ENCODE measurements around the gene CCR2.
"Not testable (repeated sequence)": the region's sequence is repeated elsewhere in the genome, so short reads cannot be mapped to it uniquely, and the experiment has no call there.

Gene CCR2

GRCh38 chr3:46321461-46322104, 32.3 kb upstream of the CCR2 start:
- ChIA-PET POLR2A (no interaction called here), CTCF (no interaction called here)
- DNase-seq: no peak
- no peaks in the 10 kb centered on the region for H3K27me3 ChIP-seq (replicated peaks in 2 of 5; ENCODE audit: control insufficient read depth in 4 of 5, insufficient read depth in 5 of 5, low read length in 4 of 5)
- peaks cover 0 to 5% (median 2%) of the 10 kb centered on the region in 5 experiments for H3K9me3 ChIP-seq (ENCODE audit: control extremely low read depth in 1 of 5, control insufficient read depth in 4 of 5, insufficient read depth in 2 of 5, low read depth in 1 of 5, low read length in 4 of 5)
- WGBS (ENCODE audit: insufficient coverage): no CpG with 5 or more reads among the region's 1 CpG
- no peak overlapping the region for H3K27ac ChIP-seq (ENCODE audit: insufficient read depth in 1 of 2, low read depth in 1 of 2, low read length in 2 of 2, poor library complexity in 1 of 2, severe bottlenecking in 2 of 2)
- H3K4me1 ChIP-seq (ENCODE audit: control extremely low read depth in 1 of 4, control insufficient read depth in 4 of 4, insufficient read depth in 4 of 4, low read length in 3 of 4): peaks cover 0 to 14% (median under 1%) of the 10 kb centered on the region in 4 experiments
- no peak overlapping the region for H3K4me3 ChIP-seq (ENCODE audit: control insufficient read depth in 1 of 7, extremely low read depth in 1 of 7, insufficient read depth in 4 of 7, low read depth in 2 of 7, low read length in 6 of 7)
- no peaks in the 10 kb centered on the region for H3K36me3 ChIP-seq (ENCODE audit: control insufficient read depth in 4 of 4, insufficient read depth in 4 of 4, low read length in 3 of 4)

DNA sequence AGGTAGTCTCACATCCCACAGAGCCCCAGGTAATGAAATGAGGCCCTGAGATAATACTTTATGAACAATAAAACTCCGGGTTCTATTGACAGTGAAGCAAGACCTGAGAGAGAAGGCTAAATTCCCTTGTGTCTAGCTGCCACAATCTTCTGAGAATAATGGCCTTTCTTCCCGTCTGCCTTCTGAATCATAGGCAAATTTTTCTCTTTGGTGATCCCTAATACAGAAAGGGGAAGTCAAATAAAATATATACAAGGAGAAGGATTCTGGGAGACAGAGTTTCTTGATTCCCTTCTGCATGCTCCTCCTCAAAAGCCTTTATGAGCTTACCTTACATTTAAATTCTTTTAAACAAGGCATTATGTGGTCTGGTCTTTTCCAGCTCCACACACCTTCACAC, 29.9 kb upstream of the CCR2 start:
- Histone ChIP-seq H3K4me3 (ENCODE audit: control insufficient read depth in 1 of 7, extremely low read depth in 1 of 7, insufficient read depth in 4 of 7, low read depth in 2 of 7, low read length in 6 of 7) (no peak overlapping the region), H3K27me3 (replicated peaks in 2 of 5; ENCODE audit: control insufficient read depth in 4 of 5, insufficient read depth in 5 of 5, low read length in 4 of 5) (no peaks in the 10 kb centered on the region), H3K4me1 (ENCODE audit: control extremely low read depth in 1 of 4, control insufficient read depth in 4 of 4, insufficient read depth in 4 of 4, low read length in 3 of 4) (peaks cover 0 to 12% (median under 1%) of the 10 kb centered on the region in 4 experiments), H3K9me3 (ENCODE audit: control extremely low read depth in 1 of 5, control insufficient read depth in 4 of 5, insufficient read depth in 2 of 5, low read depth in 1 of 5, low read length in 4 of 5) (peaks cover 0 to 12% (median 4%) of the 10 kb centered on the region in 5 experiments), H3K27ac (ENCODE audit: insufficient read depth in 1 of 2, low read depth in 1 of 2, low read length in 2 of 2, poor library complexity in 1 of 2, severe bottlenecking in 2 of 2) (no peak overlapping the region), H3K36me3 (ENCODE audit: control insufficient read depth in 4 of 4, insufficient read depth in 4 of 4, low read length in 3 of 4) (no peaks in the 10 kb centered on the region)
- ChIA-PET CTCF (interaction anchor here (1.1 kb wide), 1 partner anchor 237 kb away, joined by 3 read pairs; no protein-coding TSS in a partner anchor), POLR2A (no interaction called here)
- WGBS (ENCODE audit: insufficient coverage): 96% methylated on average over 2 of the region's 2 CpGs
- DNase-seq: no peak

DNA sequence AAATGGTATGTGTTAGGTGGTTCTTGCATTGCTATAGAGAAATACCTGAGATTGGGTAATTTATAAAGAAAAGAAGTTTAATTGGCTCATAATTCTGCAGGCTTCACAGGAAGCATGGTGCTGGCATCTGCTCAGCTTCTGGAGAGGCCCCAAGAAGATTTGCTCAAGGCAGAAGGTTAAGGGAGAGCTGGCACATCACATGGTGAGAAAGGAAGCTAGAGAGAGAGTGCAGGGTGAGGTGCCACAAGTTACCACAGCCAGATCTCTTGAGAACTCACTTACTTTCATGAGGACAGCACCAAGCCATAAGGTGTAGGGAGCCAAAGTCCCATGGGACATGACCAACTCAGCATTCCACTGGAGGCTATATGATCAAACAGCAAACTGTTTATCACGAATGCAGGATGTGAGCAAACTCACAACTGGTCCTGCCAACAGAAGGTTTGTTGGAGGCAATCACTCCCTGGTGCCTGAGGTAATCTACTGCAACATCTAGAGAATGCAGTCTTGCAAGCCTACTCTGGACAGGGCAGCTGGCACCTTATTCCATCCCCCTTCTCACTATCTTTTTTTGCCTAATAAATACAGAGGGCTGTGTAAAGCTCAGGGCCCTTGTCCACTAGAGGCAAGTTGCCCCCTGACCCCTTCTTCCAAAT, 28.1 kb upstream of the CCR2 start:
- H3K27ac ChIP-seq (ENCODE audit: insufficient read depth in 1 of 2, low read depth in 1 of 2, low read length in 2 of 2, poor library complexity in 1 of 2, severe bottlenecking in 2 of 2): no peak overlapping the region
- 100% methylated on average over 1 of the region's 1 CpG for WGBS (ENCODE audit: insufficient coverage)
- H3K4me3 ChIP-seq (ENCODE audit: control insufficient read depth in 1 of 7, extremely low read depth in 1 of 7, insufficient read depth in 4 of 7, low read depth in 2 of 7, low read length in 6 of 7): no peak overlapping the region
- DNase-seq: no peak
- CTCF ChIA-PET: no interaction called here
- no peaks in the 10 kb centered on the region for H3K36me3 ChIP-seq (ENCODE audit: control insufficient read depth in 4 of 4, insufficient read depth in 4 of 4, low read length in 3 of 4)
- H3K27me3 ChIP-seq (replicated peaks in 2 of 5; ENCODE audit: control insufficient read depth in 4 of 5, insufficient read depth in 5 of 5, low read length in 4 of 5): no peaks in the 10 kb centered on the region
- peaks cover 0 to 12% (median under 1%) of the 10 kb centered on the region in 4 experiments for H3K4me1 ChIP-seq (ENCODE audit: control extremely low read depth in 1 of 4, control insufficient read depth in 4 of 4, insufficient read depth in 4 of 4, low read length in 3 of 4)
- POLR2A ChIA-PET: no interaction called here
- peaks cover 0 to 12% (median 4%) of the 10 kb centered on the region in 5 experiments for H3K9me3 ChIP-seq (ENCODE audit: control extremely low read depth in 1 of 5, control insufficient read depth in 4 of 5, insufficient read depth in 2 of 5, low read depth in 1 of 5, low read length in 4 of 5)

- CTCF ChIA-PET; H3K27ac ChIP-seq (ENCODE audit: insufficient read depth in 1 of 2, low read depth in 1 of 2, low read length in 2 of 2, poor library complexity in 1 of 2, severe bottlenecking in 2 of 2); POLR2A ChIA-PET; H3K4me3 ChIP-seq (ENCODE audit: control insufficient read depth in 1 of 7, extremely low read depth in 1 of 7, insufficient read depth in 4 of 7, low read depth in 2 of 7, low read length in 6 of 7); H3K36me3 ChIP-seq (ENCODE audit: control insufficient read depth in 4 of 4, insufficient read depth in 4 of 4, low read length in 3 of 4); H3K27me3 ChIP-seq (replicated peaks in 2 of 5; ENCODE audit: control insufficient read depth in 4 of 5, insufficient read depth in 5 of 5, low read length in 4 of 5); DNase-seq; H3K4me1 ChIP-seq (ENCODE audit: control extremely low read depth in 1 of 4, control insufficient read depth in 4 of 4, insufficient read depth in 4 of 4, low read length in 3 of 4): not testable (repeated sequence)
- H3K9me3 ChIP-seq (ENCODE audit: control extremely low read depth in 1 of 5, control insufficient read depth in 4 of 5, insufficient read depth in 2 of 5, low read depth in 1 of 5, low read length in 4 of 5): peaks cover 0 to 12% (median 3%) of the 10 kb centered on the region in 5 experiments
- WGBS (ENCODE audit: insufficient coverage): 98% methylated on average over 3 of the region's 3 CpGs
These were observed 23.2 kb upstream of the CCR2 start for GRCh38 chr3:46330676-46331075.

GRCh38 chr3:46334741-46335478, 19.0 kb upstream of the CCR2 start:
- peaks cover 0 to 5% (median 0%) of the 10 kb centered on the region in 4 experiments for H3K4me1 ChIP-seq (ENCODE audit: control extremely low read depth in 1 of 4, control insufficient read depth in 4 of 4, insufficient read depth in 4 of 4, low read length in 3 of 4)
- H3K27me3 ChIP-seq (replicated peaks in 2 of 5; ENCODE audit: control insufficient read depth in 4 of 5, insufficient read depth in 5 of 5, low read length in 4 of 5): no peaks in the 10 kb centered on the region
- POLR2A ChIA-PET: no interaction called here
- H3K4me3 ChIP-seq (ENCODE audit: control insufficient read depth in 1 of 7, extremely low read depth in 1 of 7, insufficient read depth in 4 of 7, low read depth in 2 of 7, low read length in 6 of 7): no peak overlapping the region
- H3K9me3 ChIP-seq (ENCODE audit: control extremely low read depth in 1 of 5, control insufficient read depth in 4 of 5, insufficient read depth in 2 of 5, low read depth in 1 of 5, low read length in 4 of 5): peaks cover 0 to 24% (median 17%) of the 10 kb centered on the region in 5 experiments
- CTCF ChIA-PET: interaction anchor here (0.9 to 1.1 kb wide), 2 partner anchors 25 to 32 kb away, joined by 3 read pairs; no protein-coding TSS in a partner anchor
- no CpG with 5 or more reads among the region's 4 CpGs for WGBS (ENCODE audit: insufficient coverage)
- H3K36me3 ChIP-seq (ENCODE audit: control insufficient read depth in 4 of 4, insufficient read depth in 4 of 4, low read length in 3 of 4): no peaks in the 10 kb centered on the region
- H3K27ac ChIP-seq (ENCODE audit: insufficient read depth in 1 of 2, low read depth in 1 of 2, low read length in 2 of 2, poor library complexity in 1 of 2, severe bottlenecking in 2 of 2): no peak overlapping the region
- no peak for DNase-seq

DNA sequence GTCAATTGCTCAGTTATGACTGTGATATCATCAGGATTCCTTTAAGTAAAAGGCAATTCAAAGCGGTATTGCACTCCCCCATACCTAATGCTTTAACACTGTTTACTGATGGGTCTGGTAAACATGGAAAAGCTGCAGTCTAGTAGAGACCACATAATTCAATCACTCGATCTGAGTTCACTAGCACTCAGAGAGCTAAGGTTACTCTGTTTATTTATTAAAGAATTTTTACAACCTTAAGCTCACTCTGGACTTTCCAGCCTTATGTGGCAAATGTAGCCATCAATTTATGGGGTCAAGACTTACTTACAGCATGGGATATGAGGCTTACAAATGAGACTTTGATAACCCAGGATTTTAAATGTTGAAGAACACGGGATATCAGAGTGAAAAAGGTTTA, 18.4 kb upstream of the CCR2 start:
- DNase-seq: no peak
- ChIA-PET POLR2A (no interaction called here), CTCF (interaction anchor here (0.9 to 1.1 kb wide), 4 partner anchors 13 to 37 kb away, joined by 3 read pairs; no protein-coding TSS in a partner anchor)
- Histone ChIP-seq H3K4me3 (ENCODE audit: control insufficient read depth in 1 of 7, extremely low read depth in 1 of 7, insufficient read depth in 4 of 7, low read depth in 2 of 7, low read length in 6 of 7) (no peak overlapping the region), H3K36me3 (ENCODE audit: control insufficient read depth in 4 of 4, insufficient read depth in 4 of 4, low read length in 3 of 4) (no peaks in the 10 kb centered on the region), H3K9me3 (ENCODE audit: control extremely low read depth in 1 of 5, control insufficient read depth in 4 of 5, insufficient read depth in 2 of 5, low read depth in 1 of 5, low read length in 4 of 5) (peaks cover 0 to 25% (median 18%) of the 10 kb centered on the region in 5 experiments), H3K27me3 (replicated peaks in 2 of 5; ENCODE audit: control insufficient read depth in 4 of 5, insufficient read depth in 5 of 5, low read length in 4 of 5) (no peaks in the 10 kb centered on the region), H3K27ac (ENCODE audit: insufficient read depth in 1 of 2, low read depth in 1 of 2, low read length in 2 of 2, poor library complexity in 1 of 2, severe bottlenecking in 2 of 2) (no peak overlapping the region), H3K4me1 (ENCODE audit: control extremely low read depth in 1 of 4, control insufficient read depth in 4 of 4, insufficient read depth in 4 of 4, low read length in 3 of 4) (peaks cover 0 to 5% (median 0%) of the 10 kb centered on the region in 4 experiments)
- 100% methylated on average over 1 of the region's 3 CpGs for WGBS (ENCODE audit: insufficient coverage)

DNA sequence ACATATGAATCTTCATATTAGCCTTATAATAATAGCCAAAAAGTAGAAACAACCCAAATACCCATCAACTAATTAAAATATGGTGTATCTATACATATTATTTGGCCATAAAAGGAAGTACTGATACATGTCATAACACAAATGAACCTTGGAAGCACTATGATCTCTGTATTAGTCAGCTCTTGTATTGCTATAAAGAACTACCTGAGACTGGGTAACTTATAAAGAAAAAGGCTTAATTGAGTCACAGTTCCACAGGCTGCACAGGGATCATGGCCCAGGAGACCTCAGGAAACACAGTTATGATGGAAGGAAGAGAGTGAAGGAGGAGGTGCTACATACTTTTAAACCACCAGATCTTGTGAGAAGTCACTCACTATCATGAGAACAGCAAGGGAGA, 16.0 kb upstream of the CCR2 start:
- Histone ChIP-seq H3K27me3 (replicated peaks in 2 of 5; ENCODE audit: control insufficient read depth in 4 of 5, insufficient read depth in 5 of 5, low read length in 4 of 5) (no peaks in the 10 kb centered on the region), H3K4me3 (ENCODE audit: control insufficient read depth in 1 of 7, extremely low read depth in 1 of 7, insufficient read depth in 4 of 7, low read depth in 2 of 7, low read length in 6 of 7) (no peak overlapping the region), H3K27ac (ENCODE audit: insufficient read depth in 1 of 2, low read depth in 1 of 2, low read length in 2 of 2, poor library complexity in 1 of 2, severe bottlenecking in 2 of 2) (no peak overlapping the region), H3K9me3 (ENCODE audit: control extremely low read depth in 1 of 5, control insufficient read depth in 4 of 5, insufficient read depth in 2 of 5, low read depth in 1 of 5, low read length in 4 of 5) (peaks cover 0 to 25% (median 18%) of the 10 kb centered on the region in 5 experiments), H3K36me3 (ENCODE audit: control insufficient read depth in 4 of 4, insufficient read depth in 4 of 4, low read length in 3 of 4) (no peaks in the 10 kb centered on the region), H3K4me1 (ENCODE audit: control extremely low read depth in 1 of 4, control insufficient read depth in 4 of 4, insufficient read depth in 4 of 4, low read length in 3 of 4) (peaks cover 0 to 5% (median 0%) of the 10 kb centered on the region in 4 experiments)
- ChIA-PET CTCF (no interaction called here), POLR2A (no interaction called here)
- no peak for DNase-seq

Data from common myeloid progenitor, CD34-positive (primary cell).